GM12878 (cell line): ENCODE data around the gene SCGB3A1.

Experiments
- FOS ChIP-seq: IDR thresholded peaks from 3 replicates; pipeline ENCODE4 v1.6.1; 2011; ENCODE audit warnings: borderline replicate concordance; ENCODE audit not compliant: insufficient read length; ENCODE audit errors: extremely low read depth
- FOXM1 ChIP-seq: IDR thresholded peaks from 2 replicates; pipeline ENCODE4 v1.6.1; 2012; ENCODE audit warnings: low read depth, mild to moderate bottlenecking, inconsistent platforms, low read length, moderate library complexity
- HDAC2 ChIP-seq: fragments of 200-600 bp; sonication (generic); IDR thresholded peaks from 2 replicates; pipeline ENCODE4 v1.6.1; 2017
- IRF5 ChIP-seq: fragments of 450-650 bp; IDR thresholded peaks from 2 replicates; pipeline ENCODE4 v1.6.1; 2017; ENCODE audit warnings: borderline replicate concordance
- NFIC ChIP-seq: IDR thresholded peaks from 2 replicates; pipeline ENCODE4 v1.6.1; 2012; ENCODE audit warnings: low read depth, mild to moderate bottlenecking, inconsistent platforms, low read length, moderate library complexity
- POLR2A ChIP-seq: IDR thresholded peaks from 2 replicates; pipeline ENCODE4 v1.6.1; 2011; ENCODE audit warnings: low read depth, mild to moderate bottlenecking, low read length

GRCh38 chr5:180596115-180596667, 4.9 kb upstream of the SCGB3A1 start:
- TF ChIP-seq NFIC (no peak), FOXM1 (no peak), FOS (no peak), POLR2A (no peak), HDAC2 (no peak), IRF5 (no peak)
